ENCODE data around the gene PBX1. TPM values are rescaled to one million over a fixed set of nuclear protein-coding genes. Genes with fewer than 3 reads are reported as not detected.

Gene PBX1
- total and polyA plus RNA-seq, 2 of the 4 experiments (the other 2 are of a cell fraction) = 13.9 to 17.9 TPM

GRCh38 chr1:164861632-164862031 is 302.6 kb downstream of the PBX1 start:
- no peaks in the 10 kb centered on the region for H3K9me1 ChIP-seq (ENCODE audit: insufficient read depth, low read length)
- no peaks in the 10 kb centered on the region for H3K36me3 ChIP-seq (ENCODE audit: control insufficient read depth, insufficient read depth, low read length)
- DNase-seq = no peak
- no peak overlapping the region for H3K18ac ChIP-seq (ENCODE audit: low read depth, low read length)
- dilution Hi-C loops (cut with HindIII; ENCODE audit: low sequenced_read_pairs, unreplicated experiment) = no loop called here
- no peaks in the 10 kb centered on the region for H3K9me3 ChIP-seq (ENCODE audit: control insufficient read depth, insufficient read depth, low read length)
- H2AK9ac ChIP-seq (replicated peaks; ENCODE audit: low read depth, low read length, poor library complexity) = no peak overlapping the region
- H4K8ac ChIP-seq (ENCODE audit: low read depth in 2 of 2, low read length in 2 of 2) = no peak overlapping the region
- no peaks in the 10 kb centered on the region for H3K4me1 ChIP-seq (ENCODE audit: control insufficient read depth, insufficient read depth, low read length)
- intact Hi-C loops (cut with micrococcal nuclease) = no loop called here
- H3K23ac ChIP-seq (ENCODE audit: low read depth, low read length) = no peak overlapping the region
- BruUV-seq (replicated peaks) = no TSS peak
- H2AK5ac ChIP-seq (ENCODE audit: low read depth, low read length) = no peak overlapping the region
- CTCF ChIA-PET = no interaction called here
- H3K4me3 ChIP-seq (ENCODE audit: insufficient read depth, low read depth, low read length) = no peak overlapping the region
- H3K79me1 ChIP-seq (ENCODE audit: low read depth in 1 of 2, low read length in 2 of 2) = no peaks in the 10 kb centered on the region
- H3K4ac ChIP-seq (ENCODE audit: low read depth, low read length) = no peak overlapping the region
- H2AFZ ChIP-seq (replicated peaks; ENCODE audit: low read length, poor library complexity) = no peak overlapping the region
- H3K27ac ChIP-seq (ENCODE audit: insufficient read depth, low read length) = no peak overlapping the region
- POLR2A ChIA-PET (ENCODE audit: unreplicated experiment) = no interaction called here
- no peak overlapping the region for H4K91ac ChIP-seq (ENCODE audit: insufficient read depth, low read depth, low read length)
- H3K4me2 ChIP-seq (ENCODE audit: low read depth, low read length) = no peak overlapping the region
- no peak overlapping the region for H2BK5ac ChIP-seq (ENCODE audit: low read depth, low read length, poor library complexity, severe bottlenecking)
- H4K20me1 ChIP-seq (ENCODE audit: insufficient read depth, low read length) = no peaks in the 10 kb centered on the region
- no peak overlapping the region for H3K9ac ChIP-seq (ENCODE audit: low read depth, low read length)
- no peak overlapping the region for H3K56ac ChIP-seq (ENCODE audit: extremely low read depth, insufficient read depth, low read length)
- no peak for ATAC-seq (ENCODE audit: low read depth)
- in situ Hi-C loops (cut with MboI; ENCODE audit: low sequenced_read_pairs) = no loop called here
- H3K27me3 ChIP-seq (ENCODE audit: control insufficient read depth, insufficient read depth, low read length) = peaks cover 3% of the 10 kb centered on the region
- H2BK15ac ChIP-seq (ENCODE audit: low read depth, low read length) = no peak overlapping the region
- no peak overlapping the region for H2BK120ac ChIP-seq (ENCODE audit: low read depth, low read length)
- no peak for TF ChIP-seq RAD21 (IDR thresholded peaks at IDR 0.05; ENCODE audit: low read length)
- TF ChIP-seq MAFK (IDR thresholded peaks at IDR 0.05; ENCODE audit: low read depth, low read length) = no peak
- TF ChIP-seq BHLHE40 (IDR thresholded peaks at IDR 0.05; ENCODE audit: low read depth, low read length) = no peak
- no peak for TF ChIP-seq RFX5 (IDR thresholded peaks at IDR 0.05; ENCODE audit: low read depth, low read length)
- TF ChIP-seq SMC3 (IDR thresholded peaks at IDR 0.05; ENCODE audit: low read depth, low read length) = no peak
- no peak for TF ChIP-seq POLR2A (IDR thresholded peaks at IDR 0.05; ENCODE audit: low read depth, low read length)
- TF ChIP-seq FOS (IDR thresholded peaks at IDR 0.05; ENCODE audit: low read depth, low read length) = no peak
- no peak for TF ChIP-seq CTCF (conservative IDR thresholded peaks at IDR 0.05; ENCODE audit: low read depth, low read length)
- TF ChIP-seq CHD1 (IDR thresholded peaks at IDR 0.05; ENCODE audit: low read depth, low read length) = no peak
- TF ChIP-seq RCOR1 (IDR thresholded peaks at IDR 0.05; ENCODE audit: insufficient replicate concordance, low read length) = no peak
- no peak for TF ChIP-seq USF2 (IDR thresholded peaks at IDR 0.05; ENCODE audit: low read depth, low read length)
- TF ChIP-seq MAZ (IDR thresholded peaks at IDR 0.05; ENCODE audit: borderline replicate concordance, low read depth, low read length) = no peak
- TF ChIP-seq ELK1 (IDR thresholded peaks at IDR 0.05; ENCODE audit: borderline replicate concordance, low read depth, low read length) = no peak
- no peak for TF ChIP-seq NFE2L2 (IDR thresholded peaks at IDR 0.05; ENCODE audit: low read depth, low read length)
- H3K14ac ChIP-seq (replicated peaks; ENCODE audit: low read depth, low read length) = no peak overlapping the region
- no peak overlapping the region for H2BK20ac ChIP-seq (ENCODE audit: low read depth, low read length)
- H4K5ac ChIP-seq (ENCODE audit: low read depth, low read length) = no peak overlapping the region
